ENCODE results near the gene SDHC.
"Not testable (repeated sequence)": the region's sequence is repeated elsewhere in the genome, so short reads cannot be mapped to it uniquely, and the experiment has no call there.

The SDHC gene

DNA sequence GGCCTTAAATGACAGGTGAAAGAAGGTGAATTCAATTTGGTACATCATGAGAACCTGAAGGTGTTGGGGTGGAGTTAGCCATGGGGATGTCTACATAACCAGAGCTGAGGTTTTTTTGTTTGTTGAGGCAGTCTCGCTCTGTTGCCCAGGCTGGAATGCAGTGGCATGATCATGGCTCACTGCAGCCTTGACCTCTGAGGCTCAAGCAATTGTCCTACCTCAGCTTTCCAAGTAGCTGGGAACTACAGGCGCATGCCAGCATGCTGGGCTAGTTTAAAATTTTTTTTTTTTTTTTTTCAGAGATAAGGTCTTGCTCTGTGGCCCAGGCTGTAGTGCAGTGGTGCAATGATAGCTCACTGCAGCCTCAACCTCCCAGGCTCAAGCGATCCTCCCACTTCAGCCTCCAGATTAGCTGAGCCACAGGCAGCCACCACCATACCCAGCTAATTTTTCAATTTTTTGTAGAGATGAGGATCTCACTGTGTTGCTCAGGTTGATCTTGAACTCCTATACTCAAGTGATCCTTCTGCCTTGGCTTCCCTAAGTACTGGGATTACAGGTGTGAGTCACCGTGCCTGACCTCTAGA, 2.5 kb upstream of the SDHC start:
- no peak for DNase-seq (ENCODE audit: low read depth)

DNA sequence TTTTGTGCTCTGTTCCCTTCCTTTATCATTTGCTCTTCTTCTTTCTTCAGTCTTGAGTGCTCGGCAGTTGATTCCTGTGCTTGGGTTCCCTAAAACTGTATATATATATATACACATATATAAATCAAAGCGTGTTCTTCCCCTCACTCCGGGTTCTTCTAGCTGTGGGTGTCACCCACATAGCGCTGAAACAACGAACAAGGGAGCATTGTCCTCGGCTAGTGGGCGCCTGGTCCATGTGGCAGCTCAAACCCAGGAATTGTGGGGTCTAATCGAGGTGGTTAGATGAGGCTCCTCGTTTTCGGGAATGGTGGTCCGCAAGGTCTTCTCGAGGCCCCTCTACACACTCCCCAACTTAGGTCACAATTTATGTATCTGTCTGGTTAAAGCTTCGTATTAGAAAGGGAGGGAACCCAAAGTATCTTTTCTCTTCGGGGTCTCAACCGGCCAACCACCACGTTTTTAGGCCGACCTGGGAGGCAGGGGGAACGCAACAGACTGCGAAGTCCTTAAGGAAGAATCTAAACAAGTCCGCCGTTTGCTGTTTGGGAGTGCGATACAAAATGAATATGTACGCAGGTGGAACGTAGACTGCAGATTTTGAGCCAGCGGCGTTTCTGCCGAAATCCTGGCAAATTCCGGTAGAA, 504 bp upstream of the SDHC start:
- no peak for DNase-seq (ENCODE audit: low read depth)

DNA sequence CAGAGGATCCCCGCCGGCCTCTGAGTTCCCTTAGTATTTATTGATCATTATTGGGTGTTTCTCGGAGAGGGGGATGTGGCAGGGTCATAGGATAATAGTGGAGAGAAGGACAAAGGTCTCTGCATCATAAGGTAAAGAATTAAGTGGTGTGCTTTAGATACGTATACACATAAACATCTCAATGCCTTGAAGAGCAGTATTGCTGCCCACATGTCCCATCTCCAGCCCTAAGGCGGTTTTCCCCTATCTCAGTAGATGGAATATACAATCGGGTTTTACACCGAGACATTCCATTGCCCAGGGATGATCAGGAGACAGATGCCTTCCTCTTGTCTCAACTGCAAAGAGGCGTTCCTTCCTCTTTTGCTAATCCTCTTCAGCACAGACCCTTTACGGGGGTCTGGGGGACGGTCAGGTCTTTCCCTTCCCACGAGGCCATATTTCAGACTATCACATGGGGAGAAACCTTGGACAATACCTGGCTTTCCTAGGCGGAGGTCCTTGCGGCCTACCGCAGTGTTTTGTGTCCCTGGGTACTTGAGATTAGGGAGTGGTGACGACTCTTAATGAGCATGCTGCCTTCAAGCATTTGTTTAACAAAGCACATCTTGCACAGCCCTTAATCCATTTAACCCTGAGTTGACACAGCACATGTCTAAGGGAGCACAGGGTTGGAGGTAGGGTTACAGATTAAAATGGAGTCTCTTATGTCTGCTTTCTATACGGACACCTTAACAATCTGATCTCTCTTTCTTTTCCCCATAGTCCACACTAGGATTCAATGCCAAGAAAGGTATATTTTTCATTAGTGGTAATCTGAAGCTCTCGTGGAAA, 1.9 kb downstream of the SDHC start:
- not testable (repeated sequence) for DNase-seq (ENCODE audit: low read depth)

DNA sequence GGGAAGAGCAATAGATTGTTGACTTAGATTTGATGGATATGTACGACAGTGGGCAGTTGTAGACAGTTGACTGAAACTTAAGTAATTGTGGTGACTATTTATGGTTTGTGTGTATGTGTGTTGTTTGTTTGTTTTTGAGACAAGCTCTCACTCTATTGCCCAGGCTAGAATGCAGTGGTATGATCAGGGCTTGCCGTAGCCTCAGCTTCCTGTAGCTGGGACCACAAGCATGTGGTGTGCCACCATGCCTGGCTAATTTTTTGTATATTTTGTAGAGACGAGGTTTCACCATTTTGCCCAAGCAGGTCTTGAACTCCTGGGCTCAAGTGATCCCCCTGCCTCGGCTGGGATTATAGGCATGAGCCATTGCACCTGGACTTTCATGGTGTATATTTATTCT, 9.8 kb downstream of the SDHC start:
- DNase-seq (ENCODE audit: low read depth) = no peak

DNA sequence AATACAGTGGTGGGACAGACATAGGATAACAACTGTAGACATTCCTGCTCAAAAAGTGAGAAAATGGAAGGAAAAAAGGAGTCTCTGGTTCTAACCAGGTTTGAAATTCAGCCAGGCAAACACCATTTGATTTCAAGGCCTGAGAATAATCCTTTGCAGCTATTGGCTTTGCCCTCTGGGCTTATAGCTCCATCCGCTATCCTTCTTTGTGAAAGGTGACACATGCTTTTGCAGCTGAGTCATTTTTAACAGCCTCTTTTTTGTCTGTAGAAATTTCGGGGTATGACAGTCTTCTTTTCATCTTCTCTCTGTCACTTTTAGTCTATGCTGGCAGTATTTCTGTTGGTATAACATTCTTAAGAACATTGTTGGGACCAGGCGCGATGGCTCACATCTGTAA, 16.2 kb downstream of the SDHC start:
- DNase-seq (ENCODE audit: low read depth) = no peak

DNA sequence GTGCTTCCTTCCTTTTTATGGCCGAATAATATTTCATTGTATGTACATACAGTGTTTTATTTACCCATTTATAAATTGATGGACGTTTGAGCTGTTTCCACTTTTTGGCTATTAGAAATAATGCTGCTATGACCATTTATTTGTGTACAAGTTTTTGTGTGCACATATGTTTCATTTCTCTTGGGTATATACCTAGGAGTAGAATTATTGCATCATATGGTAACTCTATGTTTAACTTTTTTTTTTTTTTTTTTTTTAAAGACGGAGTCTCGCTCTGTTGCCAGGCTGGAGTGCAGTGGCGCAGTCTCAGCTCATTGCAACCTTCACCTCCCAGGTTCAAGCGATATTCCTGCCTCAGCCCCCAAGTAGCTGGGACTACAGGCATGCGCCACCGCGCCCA, 19.0 kb downstream of the SDHC start:
- DNase-seq (ENCODE audit: low read depth) = no peak

DNA sequence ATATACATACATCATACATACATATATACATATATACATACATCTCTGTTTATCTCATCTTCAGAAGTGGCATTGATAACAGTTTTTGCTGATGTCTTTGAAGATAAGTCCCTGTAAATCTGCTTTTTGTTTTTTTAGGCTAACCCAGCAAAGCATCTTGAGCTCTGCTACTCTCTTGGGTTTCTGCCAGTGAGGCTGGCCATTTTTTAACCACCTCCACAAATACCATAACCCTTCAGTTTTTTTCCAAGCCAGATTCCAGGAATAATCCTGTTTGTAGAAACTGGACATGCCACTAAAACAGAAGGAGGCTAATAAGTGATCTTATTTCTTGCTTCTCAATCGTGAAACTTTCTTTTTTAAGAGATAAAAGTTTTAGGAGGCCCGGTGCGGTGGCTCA, 21.6 kb downstream of the SDHC start:
- no peak for DNase-seq (ENCODE audit: low read depth)

DNA sequence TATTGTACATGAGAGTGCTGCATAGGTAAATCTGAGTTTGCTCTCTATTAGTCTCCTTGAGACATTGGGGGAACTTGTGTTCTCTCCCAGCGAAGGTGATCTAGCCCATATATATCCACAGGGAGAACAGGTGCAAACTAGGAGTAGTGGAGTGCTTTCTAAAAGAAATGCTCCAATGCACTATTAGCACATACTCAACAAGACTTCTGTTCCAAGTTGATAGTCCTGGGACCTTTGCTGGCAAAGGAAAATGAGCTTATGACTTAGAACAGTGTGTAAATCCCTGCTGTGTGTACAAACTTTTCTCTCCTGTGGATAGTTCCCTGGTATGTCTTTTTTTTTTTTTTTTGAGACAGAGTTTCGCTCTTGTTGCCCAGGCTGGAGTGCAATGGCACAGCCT, 28.0 kb downstream of the SDHC start:
- DNase-seq (ENCODE audit: low read depth) = no peak

DNA sequence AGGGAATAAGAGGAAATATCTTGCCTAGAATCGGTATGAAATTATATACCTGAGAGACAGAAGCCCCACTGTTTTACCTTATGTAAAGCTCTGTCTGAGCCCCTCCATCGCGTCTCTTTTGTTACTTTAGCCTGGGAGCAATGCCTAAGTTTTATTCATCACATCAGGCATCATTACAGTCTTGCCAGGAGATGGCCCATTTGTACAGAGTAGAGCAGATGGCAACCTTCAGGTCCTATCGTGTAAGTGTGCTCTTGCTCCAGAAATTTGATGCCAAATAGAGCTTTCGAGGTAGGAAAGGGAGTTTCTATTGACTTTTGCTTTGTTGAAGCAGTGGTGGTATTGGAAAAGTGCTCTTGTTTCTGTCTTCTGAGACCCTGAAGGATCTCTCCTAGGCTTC, 28.6 kb downstream of the SDHC start:
- no peak for DNase-seq (ENCODE audit: low read depth)

DNA sequence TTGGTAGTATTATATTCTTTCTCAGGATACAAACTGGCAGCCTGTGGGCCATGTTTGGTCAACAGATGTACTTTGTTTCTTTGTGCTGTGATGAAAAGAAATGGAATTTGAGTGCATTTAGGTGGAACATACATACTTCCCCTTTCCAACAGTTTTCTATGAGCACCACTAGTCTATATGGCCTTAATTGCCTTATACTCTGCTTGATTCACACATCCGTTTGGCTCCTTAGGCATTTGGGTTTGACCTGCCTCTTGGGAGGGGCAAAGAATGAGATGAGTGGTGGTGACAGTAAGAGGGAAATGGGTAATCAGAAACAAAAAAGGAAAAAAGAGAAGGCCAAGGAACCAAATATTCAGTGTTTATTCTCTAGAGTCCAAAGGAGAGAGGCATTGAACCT, 36.5 kb downstream of the SDHC start:
- no peak for DNase-seq (ENCODE audit: low read depth)

DNA sequence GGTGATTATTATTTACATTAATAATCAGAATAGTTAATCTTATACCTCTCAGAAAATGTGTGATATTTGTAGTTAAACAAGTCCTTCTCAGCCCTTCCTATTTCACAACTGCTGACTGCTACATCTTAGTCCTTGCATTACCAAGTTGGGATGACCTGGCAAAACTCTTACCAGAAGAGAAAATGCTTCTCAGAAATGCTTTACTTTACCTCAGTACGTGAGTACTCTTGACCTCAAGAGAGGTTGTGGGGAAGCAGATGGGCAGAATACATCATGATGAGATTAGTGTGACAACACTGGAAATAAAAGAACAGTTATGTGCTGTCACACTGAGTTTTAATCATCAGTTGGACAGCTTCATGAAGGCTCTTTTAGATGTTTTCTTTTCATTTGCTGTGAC, 37.3 kb downstream of the SDHC start:
- DNase-seq (ENCODE audit: low read depth) = no peak

DNA sequence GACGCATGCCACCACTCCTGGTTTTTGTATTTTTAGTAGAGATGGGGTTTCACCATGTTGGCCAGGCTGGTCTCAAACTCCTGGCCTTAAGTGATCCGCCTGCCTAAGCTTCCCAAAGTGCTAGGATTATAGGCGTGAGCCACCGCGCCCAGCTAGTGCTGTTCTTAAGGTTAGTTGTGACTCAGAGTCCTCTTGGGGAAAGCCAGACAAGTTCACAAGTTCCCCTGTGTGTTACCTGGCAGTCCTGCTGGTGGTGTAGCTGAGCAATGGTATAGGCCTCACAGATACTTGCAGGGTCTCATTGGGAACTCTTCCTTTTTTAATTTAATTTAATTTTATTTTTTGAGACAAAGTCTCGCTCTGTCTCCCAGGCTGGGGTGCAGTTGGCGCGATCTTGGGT, 42.9 kb downstream of the SDHC start:
- DNase-seq (ENCODE audit: low read depth) = no peak

DNA sequence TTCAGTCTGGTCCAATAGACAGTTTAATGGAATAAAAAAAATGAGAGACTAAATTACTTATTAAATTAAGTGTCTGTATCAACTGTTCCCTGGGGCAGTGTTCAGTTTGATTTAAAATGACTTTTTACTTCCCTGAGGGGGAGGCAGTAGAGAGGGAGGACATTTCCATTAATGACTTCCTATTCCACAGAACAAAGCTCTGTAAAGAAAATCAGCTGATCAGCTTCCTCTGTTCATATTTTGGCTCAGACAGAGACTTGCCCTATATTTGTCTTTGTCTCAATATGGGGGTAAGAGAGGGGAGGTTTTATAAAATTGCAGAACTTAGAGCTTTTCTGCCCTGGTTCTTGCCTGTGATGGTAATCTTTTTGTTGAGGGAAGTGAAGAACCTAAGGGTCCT, 45.1 kb downstream of the SDHC start:
- no peak for DNase-seq (ENCODE audit: low read depth)

DNA sequence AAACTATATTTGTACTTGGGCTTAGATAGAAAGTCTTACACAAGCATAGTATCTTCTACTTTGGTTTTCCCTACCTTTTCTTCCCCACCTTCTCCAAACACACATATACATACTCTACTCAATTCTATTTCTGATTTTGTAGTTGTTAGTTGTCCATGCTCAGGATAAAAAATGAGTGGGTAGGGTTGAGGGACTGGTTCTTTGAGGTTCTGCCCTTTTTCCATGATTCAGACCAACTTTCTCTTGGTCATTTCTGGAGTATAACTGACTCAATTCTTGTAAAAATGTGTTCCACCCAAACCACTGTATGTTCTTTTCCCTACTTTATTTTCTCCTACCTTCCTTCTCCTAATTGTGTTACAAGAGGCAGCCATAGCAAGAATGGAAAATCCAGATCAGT, 50.2 kb downstream of the SDHC start:
- no peak for DNase-seq (ENCODE audit: low read depth)

DNA sequence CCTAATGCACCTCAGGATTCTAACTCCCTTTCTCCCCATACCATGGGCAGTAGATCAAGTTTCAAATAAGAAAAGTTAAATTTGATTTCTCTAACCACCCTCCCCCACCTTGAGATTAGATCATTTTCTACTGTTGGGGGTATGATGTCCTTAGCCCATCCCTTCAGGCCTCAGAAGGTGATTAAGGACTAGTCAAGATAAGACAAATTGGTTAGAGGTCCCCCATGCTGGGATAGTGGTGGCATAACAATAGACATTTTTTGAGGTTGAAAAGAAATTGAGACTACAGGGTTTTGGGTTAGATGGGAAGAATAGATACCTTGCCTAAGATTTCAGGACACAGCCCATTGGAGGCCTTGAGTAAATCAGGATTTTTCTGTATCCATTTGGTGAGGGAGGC, 51.0 kb downstream of the SDHC start:
- DNase-seq (ENCODE audit: low read depth) = no peak

DNA sequence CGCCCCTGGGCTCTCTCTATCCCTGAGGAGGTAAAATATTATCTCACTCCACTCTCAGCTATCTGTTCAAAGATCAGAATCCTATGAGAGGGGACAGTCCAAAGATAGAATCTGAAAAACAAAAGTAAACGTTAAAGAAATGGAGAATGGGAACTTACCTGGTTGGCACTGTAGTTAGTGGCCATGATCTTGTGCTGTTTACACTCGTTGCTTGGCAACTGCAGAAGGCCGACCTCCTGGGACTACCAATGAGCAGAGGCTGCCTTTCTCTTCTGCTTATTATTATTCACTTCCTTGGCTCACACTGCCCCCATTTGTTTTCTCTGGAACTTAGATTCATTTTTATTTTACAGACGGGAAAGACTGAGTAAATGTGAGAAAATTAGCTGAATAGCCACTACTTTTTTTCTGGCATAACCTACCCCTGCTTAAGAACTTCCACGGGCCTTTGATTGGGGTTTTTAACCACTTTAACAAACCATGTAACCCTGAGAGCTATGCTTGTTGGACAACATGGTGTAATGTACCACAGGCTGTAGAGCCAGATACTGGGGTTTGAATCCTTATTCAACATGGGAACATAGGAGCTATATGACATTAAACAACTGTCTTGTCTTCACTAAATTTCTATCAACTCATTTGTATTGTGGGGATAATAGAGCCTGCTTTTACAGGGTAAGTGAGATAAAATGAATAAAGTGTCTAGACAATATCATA, 53.7 kb downstream of the SDHC start, which contains the start of gene CFAP126:
CFAP126 (minus strand) TSS at position 193 of the 717 bp plus-strand sequence; CDS start at position 185, 8 bp downstream.
- peak; percentile 38 for DNase-seq (ENCODE audit: low read depth)

DNA sequence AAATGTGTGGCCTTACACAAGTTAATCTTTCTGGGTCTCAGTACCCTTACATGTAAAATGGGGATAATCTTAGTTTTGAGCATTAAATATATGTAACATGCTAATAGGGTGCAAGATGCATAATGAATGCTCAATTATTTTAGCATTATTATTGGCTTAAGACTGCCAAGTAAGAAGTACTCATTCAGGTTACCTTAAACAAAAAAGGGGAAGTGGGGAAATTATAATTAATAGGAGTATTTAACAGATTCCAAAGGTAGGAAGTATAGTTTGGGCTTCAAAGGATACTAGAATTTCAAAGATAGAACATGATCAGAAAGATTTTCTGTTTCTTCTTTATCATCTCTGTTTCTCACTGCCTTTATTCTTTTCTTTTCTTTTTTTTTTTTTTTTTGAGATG, 59.3 kb downstream of the SDHC start:
- DNase-seq (ENCODE audit: low read depth) = no peak

DNA sequence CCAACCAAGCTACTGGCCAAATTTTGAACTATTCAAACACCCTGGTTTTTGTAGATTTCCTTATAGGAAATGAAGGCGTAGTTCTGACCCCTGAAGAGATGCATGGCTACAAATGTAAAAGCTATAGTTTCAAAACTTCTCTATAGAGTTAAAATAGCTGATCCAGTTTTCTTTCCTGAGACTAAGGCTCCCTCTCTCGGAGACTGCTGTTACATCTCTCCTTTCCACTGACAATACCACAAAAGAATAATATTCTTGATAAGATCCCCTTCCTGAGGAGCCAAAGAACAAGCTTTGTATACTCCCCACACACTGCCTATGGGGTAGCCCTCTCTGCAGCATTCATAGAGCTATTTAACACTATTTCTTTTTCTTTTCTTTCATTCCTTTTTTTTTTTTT, 60.2 kb downstream of the SDHC start:
- no peak for DNase-seq (ENCODE audit: low read depth)

DNA sequence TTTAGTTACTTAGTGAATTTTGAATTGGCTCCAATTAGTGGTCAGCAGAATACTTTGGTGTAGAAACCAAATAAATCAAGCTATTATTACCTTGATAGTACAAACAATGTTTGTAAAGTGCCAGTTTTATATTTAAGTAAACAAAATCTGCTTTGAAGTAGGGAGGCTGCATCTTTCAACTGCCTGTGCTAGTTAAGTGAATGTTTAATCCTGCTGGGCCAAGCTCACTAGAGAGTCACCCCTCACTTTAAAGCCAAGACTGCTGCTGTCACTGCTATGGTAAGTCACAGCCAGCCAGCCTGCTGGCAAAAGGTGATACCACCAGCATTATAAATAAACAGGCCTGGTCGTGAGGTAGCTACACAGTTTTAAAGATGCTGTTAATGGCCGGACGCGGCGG, 63.8 kb downstream of the SDHC start:
- DNase-seq (ENCODE audit: low read depth) = no peak

DNA sequence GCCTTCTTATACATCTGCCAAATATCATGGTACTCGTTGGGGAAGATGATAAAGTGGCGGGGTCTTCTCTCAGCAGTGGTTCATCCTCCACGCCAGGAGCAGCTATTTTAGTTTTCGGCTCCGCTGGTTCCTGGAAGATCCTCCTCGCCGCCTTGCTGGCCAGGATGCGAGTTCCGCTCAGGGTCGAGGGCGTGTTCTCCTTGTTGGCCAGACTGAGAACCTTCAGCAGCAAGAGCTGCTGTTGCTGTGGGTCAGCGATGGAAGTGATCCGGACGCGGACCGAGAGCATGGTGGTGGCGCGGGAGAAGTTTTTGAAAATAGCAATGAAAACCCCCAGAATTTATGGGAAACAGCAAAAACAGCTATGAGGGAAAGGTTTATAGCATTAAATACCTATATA, 64.9 kb downstream of the SDHC start:
- no peak for DNase-seq (ENCODE audit: low read depth)

DNA sequence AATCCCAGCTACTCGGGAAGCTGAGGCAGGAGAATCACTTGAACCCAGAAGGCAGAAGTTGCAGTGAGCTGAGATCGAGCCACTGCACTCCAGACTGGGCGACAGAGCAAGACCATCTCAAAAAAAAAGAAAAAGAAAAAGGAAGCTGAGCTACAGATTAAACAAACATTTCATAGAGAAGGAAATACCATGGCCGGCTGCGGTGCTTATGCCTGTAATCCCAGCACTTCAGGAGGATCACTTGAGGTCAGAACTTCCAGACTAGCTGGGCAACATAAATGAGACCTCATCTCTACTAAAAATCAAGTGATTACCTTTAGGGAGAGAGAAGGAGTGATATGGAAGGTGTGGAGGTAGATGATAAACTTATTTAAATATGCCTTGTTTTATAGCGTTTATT, 67.5 kb downstream of the SDHC start:
- no peak for DNase-seq (ENCODE audit: low read depth)

DNA sequence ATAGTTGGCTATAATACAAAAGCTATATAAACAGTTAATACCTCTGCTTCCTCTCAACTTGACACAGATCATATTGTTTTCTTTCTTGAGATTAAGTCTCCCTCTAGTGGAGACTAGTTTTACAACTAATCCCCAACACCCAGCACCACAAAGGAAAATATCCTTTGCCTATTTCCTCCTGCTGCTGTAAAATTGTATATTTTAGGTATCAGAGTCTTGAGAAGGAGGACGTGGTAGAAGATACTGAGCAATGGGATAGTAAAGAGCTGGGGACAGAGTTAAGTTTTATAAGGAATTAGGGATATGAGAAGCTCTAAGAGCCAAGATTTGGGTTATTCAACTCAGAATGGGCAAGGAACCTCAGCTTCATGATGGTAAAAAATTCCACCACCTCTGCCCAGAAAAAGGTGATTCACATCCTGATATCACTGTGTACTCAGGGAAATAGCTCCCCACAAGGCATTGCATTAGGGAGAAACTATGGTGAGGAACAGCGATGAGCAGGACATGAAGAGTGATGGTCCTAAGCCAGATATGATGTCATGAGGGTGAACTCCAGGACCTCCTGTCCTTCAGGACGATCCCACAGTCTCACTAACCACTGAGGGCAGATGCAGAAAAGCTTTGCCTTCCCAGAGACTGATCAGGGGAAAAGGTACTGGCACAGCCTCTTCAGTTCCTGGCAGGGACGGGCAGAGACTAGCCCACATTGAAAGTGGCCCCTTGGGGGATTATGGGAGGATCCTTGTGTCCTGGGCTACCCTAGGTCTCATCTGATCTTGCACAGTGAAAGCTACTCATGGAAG, 68.2 kb downstream of the SDHC start:
- DNase-seq (ENCODE audit: low read depth) = no peak
